IMR-90 (cell line): Measurements from ENCODE around the gene APC. TPM values are rescaled to one million over a fixed set of nuclear protein-coding genes. Genes with fewer than 3 reads are reported as not detected.

Experiments used
- ATAC-seq: fragments of 200-7000 bp; cut with Tn5 transposase; 2 replicates; pipeline ENCODE4 v1.9.1; 2020; ENCODE audit warnings: low read depth, mild to moderate bottlenecking, moderate library complexity
- BruUV-seq: library from RNA; stranded (reverse); fragments of 400-500 nt; replicated peaks from 2 replicates; lab custom pipeline; 2021; lab: Mats Ljungman, UMichigan
- CTCF ChIA-PET: fragments of 300-600 bp; formaldehyde crosslinking; extraction: SDS; loops from one replicate; lab custom pipeline; 2021; ENCODE audit warnings: antibody characterized with exemption; lab: Yijun Ruan, JAX
- POLR2A ChIA-PET: fragments of 300-600 bp; sonication (Branson Sonifier 250); formaldehyde crosslinking; loops from one replicate; lab custom pipeline; 2022; ENCODE audit warnings: antibody characterized with exemption; ENCODE audit not compliant: unreplicated experiment; lab: Charles Lee
- DNase-seq: peaks from one replicate; pipeline ENCODE4 v3.0.0; 2013
- H2AFZ ChIP-seq: replicated peaks from 2 replicates; pipeline ENCODE3; 2013; ENCODE audit warnings: low read length, mild to moderate bottlenecking; ENCODE audit not compliant: poor library complexity
- H2AK5ac ChIP-seq: 2 replicates; pipeline ENCODE4 v1.6.1; 2013; ENCODE audit warnings: low read depth, low read length, inconsistent platforms
- H2AK9ac ChIP-seq: replicated peaks from 2 replicates; pipeline ENCODE3; 2013; ENCODE audit warnings: mild to moderate bottlenecking, low read depth, low read length, moderate library complexity; ENCODE audit not compliant: poor library complexity
- H2BK120ac ChIP-seq: 2 replicates; pipeline ENCODE4 v1.6.1; 2013; ENCODE audit warnings: low read depth, low read length, inconsistent platforms
- H2BK15ac ChIP-seq: 3 replicates; pipeline ENCODE4 v1.6.1; 2013; ENCODE audit warnings: low read depth, low read length, inconsistent platforms
- H2BK20ac ChIP-seq: 2 replicates; pipeline ENCODE4 v1.6.1; 2013; ENCODE audit warnings: low read depth, mild to moderate bottlenecking, inconsistent platforms, low read length, moderate library complexity
- H2BK5ac ChIP-seq: 2 replicates; pipeline ENCODE4 v1.6.1; 2013; ENCODE audit warnings: mild to moderate bottlenecking, low read depth, low read length, inconsistent platforms; ENCODE audit not compliant: poor library complexity, severe bottlenecking
- H3K14ac ChIP-seq: replicated peaks from 2 replicates; pipeline ENCODE4 v1.6.1; 2013; ENCODE audit warnings: low read depth, low read length, inconsistent platforms
- H3K18ac ChIP-seq: 2 replicates; pipeline ENCODE4 v1.6.1; 2013; ENCODE audit warnings: low read depth, low read length, control low read depth
- H3K23ac ChIP-seq: 2 replicates; pipeline ENCODE4 v1.6.1; 2013; ENCODE audit warnings: low read depth, low read length, inconsistent platforms
- H3K27ac ChIP-seq: 2 replicates; pipeline ENCODE4 v1.5.1; 2013; ENCODE audit warnings: mild to moderate bottlenecking, control low read depth, low read length; ENCODE audit not compliant: insufficient read depth
- H3K27me3 ChIP-seq: 2 replicates; pipeline ENCODE4 v1.6.1; 2013; ENCODE audit warnings: low read length; ENCODE audit not compliant: control insufficient read depth, insufficient read depth
- H3K36me3 ChIP-seq: 2 replicates; pipeline ENCODE4 v1.6.1; 2013; ENCODE audit warnings: low read length, mixed read lengths; ENCODE audit not compliant: control insufficient read depth, insufficient read depth
- H3K4ac ChIP-seq: 2 replicates; pipeline ENCODE4 v1.6.1; 2013; ENCODE audit warnings: low read depth, low read length, inconsistent platforms
- H3K4me1 ChIP-seq: 2 replicates; pipeline ENCODE4 v1.6.1; 2013; ENCODE audit warnings: low read length, mixed read lengths; ENCODE audit not compliant: control insufficient read depth, insufficient read depth
- H3K4me2 ChIP-seq: 2 replicates; pipeline ENCODE4 v1.6.1; 2013; ENCODE audit warnings: low read depth, mild to moderate bottlenecking, control low read depth, low read length, moderate library complexity
- H3K4me3 ChIP-seq: 2 replicates; pipeline ENCODE4 v1.5.1; 2013; ENCODE audit warnings: low read depth, mild to moderate bottlenecking, control low read depth, low read length, moderate library complexity; ENCODE audit not compliant: insufficient read depth
- H3K56ac ChIP-seq: 2 replicates; pipeline ENCODE4 v1.6.1; 2013; ENCODE audit warnings: low read length, inconsistent platforms; ENCODE audit not compliant: insufficient read depth; ENCODE audit errors: extremely low read depth
- H3K79me1 ChIP-seq, 2 experiments: 2 replicates each; pipeline ENCODE4 v1.6.1; 2013; ENCODE audit warnings: low read length in 2 of 2, inconsistent platforms in 1 of 2, low read depth in 1 of 2
- H3K9ac ChIP-seq: 2 replicates; pipeline ENCODE4 v1.6.1; 2013; ENCODE audit warnings: low read depth, low read length, control low read depth
- H3K9me1 ChIP-seq: 2 replicates; pipeline ENCODE4 v1.6.1; 2013; ENCODE audit warnings: low read length, inconsistent platforms; ENCODE audit not compliant: insufficient read depth
- H3K9me3 ChIP-seq: 2 replicates; pipeline ENCODE4 v1.6.1; 2013; ENCODE audit warnings: low read length; ENCODE audit not compliant: control insufficient read depth, insufficient read depth
- H4K20me1 ChIP-seq: 2 replicates; pipeline ENCODE4 v1.6.1; 2013; ENCODE audit warnings: low read length, inconsistent platforms; ENCODE audit not compliant: insufficient read depth
- H4K5ac ChIP-seq: 2 replicates; pipeline ENCODE4 v1.6.1; 2013; ENCODE audit warnings: mild to moderate bottlenecking, low read depth, low read length, control low read depth
- H4K8ac ChIP-seq, 2 experiments: 2 replicates each; pipeline ENCODE4 v1.6.1; 2013; ENCODE audit warnings: low read depth in 2 of 2, low read length in 2 of 2, control low read depth in 1 of 2, inconsistent platforms in 1 of 2
- H4K91ac ChIP-seq: 2 replicates; pipeline ENCODE4 v1.6.1; 2013; ENCODE audit warnings: low read depth, low read length, inconsistent platforms; ENCODE audit not compliant: insufficient read depth
- FOS ChIP-seq: fragments of 150-350 bp; IDR thresholded peaks from 2 replicates; pipeline ENCODE4 v1.6.1; 2016; ENCODE audit warnings: low read depth, low read length
- RAD21 ChIP-seq: IDR thresholded peaks from 2 replicates; pipeline ENCODE4 v1.6.1; 2012; ENCODE audit warnings: low read length, improper control_type of control experiment
- WGBS, 2 experiments: methylation state at CpG; one replicate each; pipeline versions ENCODE4 v1.1.5 to v1.1.7; 2013; ENCODE audit warnings: missing lambda C conversion rate in 2 of 2; ENCODE audit not compliant: insufficient read length in 1 of 2; ENCODE audit errors: extremely low coverage in 2 of 2; 5-methylcytosine and 5-hydroxymethylcytosine counted together
- dilution Hi-C: fragments of 300-500 bp; cut with HindIII; formaldehyde crosslinking; loops from one replicate; pipeline ENCODE4 v1.14.3; 2018; ENCODE audit warnings: low sequenced_read_pairs; ENCODE audit not compliant: unreplicated experiment
- in situ Hi-C: fragments of 300-500 bp; cut with MboI; formaldehyde crosslinking; loops from 3 replicates; pipeline ENCODE4 v1.14.3; 2019; ENCODE audit warnings: low sequenced_read_pairs, inconsistent platforms, mixed read lengths
- intact Hi-C: fragments of 100-400 bp; cut with micrococcal nuclease; formaldehyde crosslinking; loops from 2 replicates; pipeline ENCODE4 v1.10.0; 2022
- polyA plus RNA-seq, 3 experiments: library from polyadenylated mRNA; depleted of rRNA; stranded (reverse); fragments of >200 nt; gene quantifications; 2 replicates each; pipeline ENCODE4 v1.2.3, GENCODE V29; 2012; ENCODE audit warnings: low replicate concordance in 1 of 3
- total RNA-seq: library from RNA; depleted of rRNA; stranded (reverse); fragments of >200 nt; gene quantifications from 2 replicates; pipeline ENCODE4 v1.2.3, GENCODE V29; 2012

APC gene
- total and polyA plus RNA-seq, 2 of the 4 experiments (the other 2 are of a cell fraction): 7.3 to 58.4 TPM

DNA sequence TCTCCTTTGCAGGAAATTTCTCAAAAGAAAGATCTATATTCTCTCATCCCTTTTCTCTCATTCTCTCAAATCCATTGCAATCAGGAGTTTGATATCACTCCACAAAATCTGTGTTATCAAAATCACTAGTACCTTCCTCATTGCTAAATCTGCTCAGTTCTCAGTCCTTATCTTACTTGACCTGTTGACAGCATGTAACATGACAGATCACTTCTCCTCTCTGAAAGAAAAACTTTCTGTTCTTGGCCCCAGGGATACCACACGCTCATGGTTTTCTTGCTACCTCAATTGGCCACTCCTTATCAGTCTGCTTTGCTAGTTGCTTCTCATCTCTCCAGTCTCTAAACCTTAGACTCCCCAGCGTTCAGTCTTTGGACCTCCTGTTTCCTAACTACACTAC is 145.5 kb downstream of the APC start:
- intact Hi-C loops: no loop called here
- Histone ChIP-seq H4K8ac (no peak overlapping the region), H2BK5ac (no peak overlapping the region), H3K4me1 (0 out of 2 replicates have a peak, but pooled peaks cover 2% of the 10 kb centered on the region), H3K79me1 (peaks cover 32 to 57% of the 10 kb centered on the region in 2 experiments; a peak in 3 of 4 replicates), H3K14ac (no peak overlapping the region), H2AFZ (no peak overlapping the region), H3K4ac (no peak overlapping the region), H3K27ac (no peak overlapping the region), H2BK120ac (no peak overlapping the region), H3K4me2 (no peak overlapping the region), H3K56ac (no peak overlapping the region), H3K9me3 (no peaks in the 10 kb centered on the region), H4K91ac (no peak overlapping the region), H3K23ac (no peak overlapping the region), H4K5ac (no peak overlapping the region), H3K4me3 (no peak overlapping the region), H3K9ac (no peak overlapping the region), H4K20me1 (peaks cover 18% of the 10 kb centered on the region; the same call in 1 of the 2 replicates), H3K27me3 (no peaks in the 10 kb centered on the region), H3K18ac (no peak overlapping the region), H3K9me1 (peaks cover 18% of the 10 kb centered on the region), H2AK9ac (no peak overlapping the region), H2BK20ac (no peak overlapping the region), H3K36me3 (peaks cover 50% of the 10 kb centered on the region), H2BK15ac (no peak overlapping the region), H2AK5ac (no peak overlapping the region)
- POLR2A ChIA-PET: no interaction called here
- ATAC-seq (no peak), DNase-seq (no peak)
- in situ Hi-C loops: no loop called here
- no TSS peak for BruUV-seq
- TF ChIP-seq FOS (no peak), RAD21 (no peak)
- CTCF ChIA-PET: no interaction called here
- dilution Hi-C loops: no loop called here
- 86% methylated on average over 1 of the region's 2 CpGs; no CpG with 5 or more reads in 1 of the 2 experiments for WGBS, 2 experiments
